ENCODE measurements around the gene LRRC57. TPM values are rescaled to one million over a fixed set of nuclear protein-coding genes. Genes with fewer than 3 reads are reported as not detected.

Gene LRRC57
- total and polyA plus RNA-seq, 4 donors = 2.7 to 14.1 (median 5.3) TPM

- TF ChIP-seq, protein P1, sequence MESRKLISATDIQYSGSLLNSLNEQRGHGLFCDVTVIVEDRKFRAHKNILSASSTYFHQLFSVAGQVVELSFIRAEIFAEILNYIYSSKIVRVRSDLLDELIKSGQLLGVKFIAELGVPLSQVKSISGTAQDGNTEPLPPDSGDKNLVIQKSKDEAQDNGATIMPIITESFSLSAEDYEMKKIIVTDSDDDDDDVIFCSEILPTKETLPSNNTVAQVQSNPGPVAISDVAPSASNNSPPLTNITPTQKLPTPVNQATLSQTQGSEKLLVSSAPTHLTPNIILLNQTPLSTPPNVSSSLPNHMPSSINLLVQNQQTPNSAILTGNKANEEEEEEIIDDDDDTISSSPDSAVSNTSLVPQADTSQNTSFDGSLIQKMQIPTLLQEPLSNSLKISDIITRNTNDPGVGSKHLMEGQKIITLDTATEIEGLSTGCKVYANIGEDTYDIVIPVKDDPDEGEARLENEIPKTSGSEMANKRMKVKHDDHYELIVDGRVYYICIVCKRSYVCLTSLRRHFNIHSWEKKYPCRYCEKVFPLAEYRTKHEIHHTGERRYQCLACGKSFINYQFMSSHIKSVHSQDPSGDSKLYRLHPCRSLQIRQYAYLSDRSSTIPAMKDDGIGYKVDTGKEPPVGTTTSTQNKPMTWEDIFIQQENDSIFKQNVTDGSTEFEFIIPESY (IDR thresholded peaks at IDR 0.05) = no peak
Observed at GRCh38 chr15:42507514-42507913, 41.1 kb downstream of the LRRC57 start (continued).

DNA sequence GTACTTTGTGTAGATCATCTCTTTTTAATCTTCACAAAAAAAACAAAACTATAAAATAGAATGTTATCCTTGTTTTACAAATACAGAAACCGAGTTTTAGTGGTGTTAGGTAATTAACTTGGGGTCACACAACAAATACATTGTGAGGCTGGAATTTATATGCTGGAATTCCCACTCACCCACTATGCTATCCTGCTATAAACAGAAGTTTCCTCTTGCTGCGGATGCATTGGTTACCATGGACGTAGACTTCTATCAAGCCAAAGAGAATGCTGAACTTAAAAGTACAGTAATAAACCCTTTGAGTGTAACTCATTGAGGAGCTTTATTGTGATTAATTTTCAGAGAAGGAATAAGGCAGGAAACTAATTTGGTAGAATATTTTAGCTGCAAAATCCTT, 44.0 kb downstream of the LRRC57 start:
- H3K9ac ChIP-seq (ENCODE audit: low read depth in 1 of 2, low read length in 2 of 2) = no peak overlapping the region
- H3K4me1 ChIP-seq (ENCODE audit: control insufficient read depth in 4 of 4, insufficient read depth in 4 of 4, low read length in 3 of 4) = peaks cover 0 to 5% (median 1%) of the 10 kb centered on the region in 4 donors
- no peak overlapping the region for H3K4me3 ChIP-seq (ENCODE audit: low read depth in 1 of 3, low read length in 3 of 3)
- WGBS = 78% methylated on average over 3 of the region's 3 CpGs
- DNase-seq (ENCODE audit: low spot score) = no peak
- no peak overlapping the region for H3K27ac ChIP-seq (ENCODE audit: low read depth in 1 of 2, low read length in 2 of 2)
- no peak for TF ChIP-seq HNF4A (conservative IDR thresholded peaks at IDR 0.05)
- TF ChIP-seq RXRA (IDR thresholded peaks at IDR 0.05) = no peak
- TF ChIP-seq, protein P2, sequence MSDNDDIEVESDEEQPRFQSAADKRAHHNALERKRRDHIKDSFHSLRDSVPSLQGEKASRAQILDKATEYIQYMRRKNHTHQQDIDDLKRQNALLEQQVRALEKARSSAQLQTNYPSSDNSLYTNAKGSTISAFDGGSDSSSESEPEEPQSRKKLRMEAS (IDR thresholded peaks at IDR 0.05) = no peak
- no peak for TF ChIP-seq TAF1 (conservative IDR thresholded peaks at IDR 0.05)
- TF ChIP-seq RAD21 (IDR thresholded peaks at IDR 0.05) = no peak
- TF ChIP-seq, protein P3, sequence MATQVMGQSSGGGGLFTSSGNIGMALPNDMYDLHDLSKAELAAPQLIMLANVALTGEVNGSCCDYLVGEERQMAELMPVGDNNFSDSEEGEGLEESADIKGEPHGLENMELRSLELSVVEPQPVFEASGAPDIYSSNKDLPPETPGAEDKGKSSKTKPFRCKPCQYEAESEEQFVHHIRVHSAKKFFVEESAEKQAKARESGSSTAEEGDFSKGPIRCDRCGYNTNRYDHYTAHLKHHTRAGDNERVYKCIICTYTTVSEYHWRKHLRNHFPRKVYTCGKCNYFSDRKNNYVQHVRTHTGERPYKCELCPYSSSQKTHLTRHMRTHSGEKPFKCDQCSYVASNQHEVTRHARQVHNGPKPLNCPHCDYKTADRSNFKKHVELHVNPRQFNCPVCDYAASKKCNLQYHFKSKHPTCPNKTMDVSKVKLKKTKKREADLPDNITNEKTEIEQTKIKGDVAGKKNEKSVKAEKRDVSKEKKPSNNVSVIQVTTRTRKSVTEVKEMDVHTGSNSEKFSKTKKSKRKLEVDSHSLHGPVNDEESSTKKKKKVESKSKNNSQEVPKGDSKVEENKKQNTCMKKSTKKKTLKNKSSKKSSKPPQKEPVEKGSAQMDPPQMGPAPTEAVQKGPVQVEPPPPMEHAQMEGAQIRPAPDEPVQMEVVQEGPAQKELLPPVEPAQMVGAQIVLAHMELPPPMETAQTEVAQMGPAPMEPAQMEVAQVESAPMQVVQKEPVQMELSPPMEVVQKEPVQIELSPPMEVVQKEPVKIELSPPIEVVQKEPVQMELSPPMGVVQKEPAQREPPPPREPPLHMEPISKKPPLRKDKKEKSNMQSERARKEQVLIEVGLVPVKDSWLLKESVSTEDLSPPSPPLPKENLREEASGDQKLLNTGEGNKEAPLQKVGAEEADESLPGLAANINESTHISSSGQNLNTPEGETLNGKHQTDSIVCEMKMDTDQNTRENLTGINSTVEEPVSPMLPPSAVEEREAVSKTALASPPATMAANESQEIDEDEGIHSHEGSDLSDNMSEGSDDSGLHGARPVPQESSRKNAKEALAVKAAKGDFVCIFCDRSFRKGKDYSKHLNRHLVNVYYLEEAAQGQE (IDR thresholded peaks at IDR 0.05) = no peak
- no peak for TF ChIP-seq YY1 (IDR thresholded peaks at IDR 0.05)
- TF ChIP-seq EGR1 (IDR thresholded peaks at IDR 0.05; ENCODE audit: low read depth in 2 of 2) = no peak
- no peak for TF ChIP-seq JUND (IDR thresholded peaks at IDR 0.05)
- no peak for TF ChIP-seq SP1 (IDR thresholded peaks at IDR 0.05)
- TF ChIP-seq, protein P1 (IDR thresholded peaks at IDR 0.05) = no peak
- no peak for TF ChIP-seq HNF4G (IDR thresholded peaks at IDR 0.05)
- no peak for TF ChIP-seq FOXA1 (IDR thresholded peaks at IDR 0.05)
- no peaks in the 10 kb centered on the region for H3K27me3 ChIP-seq (ENCODE audit: control insufficient read depth in 4 of 4, insufficient read depth in 4 of 4, low read length in 3 of 4)
- H3K9me3 ChIP-seq (ENCODE audit: control insufficient read depth in 4 of 4, low read length in 3 of 4) = no peaks in the 10 kb centered on the region
- no peaks in the 10 kb centered on the region for H3K36me3 ChIP-seq (ENCODE audit: control insufficient read depth in 4 of 4, insufficient read depth in 3 of 4, low read depth in 1 of 4, low read length in 3 of 4)

DNA sequence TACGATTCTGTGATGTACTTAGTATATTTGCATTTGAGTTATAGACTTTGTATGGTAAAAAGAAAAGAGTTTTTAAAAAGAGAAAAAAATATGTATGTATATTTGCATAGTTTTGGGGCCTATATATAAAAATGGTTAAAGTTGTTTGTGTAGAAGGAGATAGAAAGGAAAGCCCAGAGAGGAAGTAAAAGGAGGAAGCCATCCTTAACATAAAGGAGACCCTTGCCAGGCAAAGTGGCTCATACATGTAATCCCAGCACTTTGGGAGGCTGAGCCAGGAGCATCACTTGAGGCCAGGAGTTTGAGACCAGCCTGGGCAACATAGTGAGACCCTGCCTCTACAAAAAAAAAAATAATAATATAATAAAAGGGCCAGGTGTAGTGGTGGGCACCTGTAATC, 44.8 kb downstream of the LRRC57 start:
- no peak for DNase-seq (ENCODE audit: low spot score)
- Histone ChIP-seq H3K9ac (ENCODE audit: low read depth in 1 of 2, low read length in 2 of 2) (no peak overlapping the region), H3K36me3 (ENCODE audit: control insufficient read depth in 4 of 4, insufficient read depth in 3 of 4, low read depth in 1 of 4, low read length in 3 of 4) (no peaks in the 10 kb centered on the region), H3K4me3 (ENCODE audit: low read depth in 1 of 3, low read length in 3 of 3) (no peak overlapping the region), H3K4me1 (ENCODE audit: control insufficient read depth in 4 of 4, insufficient read depth in 4 of 4, low read length in 3 of 4) (peaks cover 0 to 5% (median 1%) of the 10 kb centered on the region in 4 donors), H3K27me3 (ENCODE audit: control insufficient read depth in 4 of 4, insufficient read depth in 4 of 4, low read length in 3 of 4) (no peaks in the 10 kb centered on the region), H3K27ac (ENCODE audit: low read depth in 1 of 2, low read length in 2 of 2) (no peak overlapping the region), H3K9me3 (ENCODE audit: control insufficient read depth in 4 of 4, low read length in 3 of 4) (no peaks in the 10 kb centered on the region)
- WGBS = 83% methylated on average over 1 of the region's 1 CpG
- no peak for TF ChIP-seq GABPA (IDR thresholded peaks at IDR 0.05 in 1 of 2, conservative IDR thresholded peaks at IDR 0.05 in 1 of 2)
- TF ChIP-seq NR2F2 (IDR thresholded peaks at IDR 0.05) = no peak
- TF ChIP-seq HNF4G (IDR thresholded peaks at IDR 0.05) = no peak
- no peak for TF ChIP-seq RXRA (IDR thresholded peaks at IDR 0.05)
